NCI-H524 treated with DMSO at 0.1 percent for 48 hours (cell line): Measurements from ENCODE around the gene VPS39.

Source experiments
- DNase-seq: peaks from one replicate; lab custom pipeline; 2025; lab: John Stamatoyannopoulos, UW

VPS39 gene

GRCh38 chr15:42128476-42128875 is 79.6 kb downstream of the VPS39 start:
- no peak for DNase-seq

DNA sequence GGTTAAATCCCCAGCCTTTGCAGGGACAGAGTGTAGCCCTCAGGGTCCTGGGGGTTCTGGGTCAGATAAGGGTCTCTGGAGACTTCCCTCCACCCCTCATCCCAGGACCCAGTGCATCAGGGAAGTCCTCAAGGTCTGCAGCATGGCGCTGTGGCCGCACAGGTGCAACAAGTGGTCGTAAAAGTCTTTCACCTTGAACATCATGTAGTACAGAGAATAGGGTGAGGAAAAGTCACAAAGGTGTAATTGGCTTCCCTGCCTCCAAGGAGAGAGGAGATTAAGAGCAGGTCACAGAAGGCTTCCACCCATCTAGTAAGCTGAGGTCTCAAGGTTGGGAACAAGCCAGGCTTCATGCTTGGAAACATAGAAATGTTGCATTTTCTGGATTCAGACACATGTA is 84.6 kb downstream of the VPS39 start:
- DNase-seq = no peak

- no peak for DNase-seq
Observed at GRCh38 chr15:42121682-42122081, 86.4 kb downstream of the VPS39 start.

DNA sequence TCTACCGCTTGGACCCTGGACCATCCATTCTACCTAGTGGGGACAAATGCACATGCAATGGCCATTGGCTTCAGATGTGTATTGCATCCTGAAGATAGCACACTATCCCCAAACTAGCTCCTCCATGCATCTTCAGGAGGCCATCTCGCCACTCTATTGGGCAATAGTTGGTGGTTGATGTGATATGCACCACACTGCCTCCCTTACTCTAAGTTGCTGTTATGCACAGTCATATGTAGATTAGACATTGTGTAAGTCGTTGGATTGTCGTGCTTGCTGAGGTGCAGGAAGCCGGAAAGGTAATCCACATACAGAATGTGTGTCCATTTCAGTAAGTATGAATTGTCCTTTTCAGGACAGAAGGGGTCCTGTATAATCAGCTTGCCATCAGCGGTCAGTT is 87.1 kb downstream of the VPS39 start:
- no peak for DNase-seq

DNA sequence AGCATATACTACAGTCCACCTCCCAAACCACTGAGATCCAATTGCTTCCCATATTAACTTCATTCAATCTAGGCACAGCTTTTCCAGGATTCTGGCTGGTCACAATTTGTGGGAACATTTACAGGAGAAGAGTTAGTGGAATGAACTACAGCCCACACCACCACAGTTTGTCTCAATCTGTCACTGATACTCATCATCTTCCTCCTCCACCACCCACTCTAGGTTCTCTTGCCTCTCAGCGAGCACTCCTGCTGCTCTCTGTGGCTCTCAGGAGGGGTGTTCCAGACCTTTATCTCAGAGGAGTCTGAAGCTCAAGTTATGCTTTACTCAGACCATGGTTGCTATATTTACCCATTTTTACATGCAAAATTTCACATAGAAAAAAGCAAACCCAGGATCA is 87.8 kb downstream of the VPS39 start:
- no peak for DNase-seq

DNA sequence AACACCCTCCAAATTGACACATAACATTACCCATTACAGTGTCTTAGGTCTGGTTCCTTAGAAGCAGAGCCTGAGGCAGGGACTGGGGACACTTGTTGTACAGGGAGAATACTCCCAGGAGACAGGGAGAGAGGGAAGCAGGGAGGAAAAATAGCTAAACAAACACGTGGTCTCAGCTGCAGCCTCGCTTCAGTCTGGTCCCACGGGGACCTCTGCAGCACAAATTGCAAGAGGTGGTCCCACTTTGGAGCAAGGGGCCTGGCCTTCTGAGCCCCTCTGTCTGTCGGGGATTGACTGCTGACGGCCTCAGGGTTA is 88.7 kb downstream of the VPS39 start:
- no peak for DNase-seq

GRCh38 chr15:42118650-42119445 is 89.3 kb downstream of the VPS39 start:
- no peak for DNase-seq

DNA sequence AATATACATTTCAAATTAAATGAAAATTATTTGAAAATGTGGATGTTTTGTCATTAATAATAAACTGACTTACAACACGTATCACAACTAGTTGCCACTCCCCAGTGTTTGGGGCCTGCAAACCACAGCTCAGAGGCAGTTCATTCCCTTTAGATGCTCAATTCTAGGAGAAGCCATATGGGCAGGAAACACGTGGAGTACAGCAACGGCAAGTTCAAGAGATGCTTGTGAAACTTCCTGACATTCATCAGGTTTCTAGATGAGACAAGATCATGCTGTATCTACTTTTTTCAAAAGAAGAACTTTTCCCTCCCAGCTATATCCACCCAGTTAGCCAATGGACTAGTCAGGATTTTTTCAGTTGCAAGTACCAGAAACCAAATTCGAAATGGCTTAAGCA is 96.2 kb downstream of the VPS39 start:
- DNase-seq = no peak

DNA sequence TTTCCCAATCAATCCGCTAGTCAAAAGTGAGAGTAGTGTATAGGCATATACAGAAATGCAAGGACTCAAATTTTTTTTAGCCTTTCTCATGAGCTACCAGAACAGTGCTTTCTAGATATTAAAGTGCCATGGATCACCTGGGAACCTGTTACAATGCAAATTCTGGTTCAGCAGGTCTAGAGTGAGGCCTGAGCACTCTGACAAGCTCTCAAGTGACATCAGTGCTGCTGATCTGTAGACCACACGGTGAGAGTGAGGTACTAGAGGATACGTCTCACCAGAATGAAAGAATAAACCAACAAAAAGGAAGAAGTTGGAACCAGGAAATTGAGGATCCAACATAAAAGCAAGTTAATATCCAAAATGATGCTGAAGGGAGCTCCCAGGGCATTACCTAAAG is 97.7 kb downstream of the VPS39 start:
- no peak for DNase-seq

- DNase-seq = no peak
Observed at GRCh38 chr15:42108806-42109205, 99.3 kb downstream of the VPS39 start.
